Measurements from ENCODE around the gene MAU2.

GRCh38 chr19:19296953-19297689 lies 23.5 kb upstream of the MAU2 start:
- TF ChIP-seq POLR2A (IDR thresholded peaks at IDR 0.05) (no peak), CTCF (IDR thresholded peaks at IDR 0.05) (no peak)

All from testis (tissue), 2 donors.